Measurements from ENCODE around the gene ANKRD12. TPM values are rescaled to one million over a fixed set of nuclear protein-coding genes. Genes with fewer than 3 reads are reported as not detected.

The ANKRD12 gene
- polyA plus RNA-seq, 1 donor, result 20.1 TPM

Other genes with a start within 250 kb of the ANKRD12 start
- gene NDUFV2, start 34.1 kb upstream of the ANKRD12 start, polyA plus RNA-seq, result 126 TPM
- 28.9 TPM for gene TWSG1, start 198.0 kb downstream of the ANKRD12 start, polyA plus RNA-seq

All from large intestine (tissue), 1 donor.